GM18517 (cell line): ENCODE measurements around the gene PNKP.
"Not testable (repeated sequence)": the region's sequence is repeated elsewhere in the genome, so short reads cannot be mapped to it uniquely, and the experiment has no call there.

Experiments
- ATAC-seq: cut with Tn5 transposase; IDR thresholded peaks from one replicate; pipeline ENCODE4 v1.9.1; 2021; ENCODE audit warnings: mild to moderate bottlenecking, moderate library complexity; ENCODE audit not compliant: unreplicated experiment

Gene PNKP

DNA sequence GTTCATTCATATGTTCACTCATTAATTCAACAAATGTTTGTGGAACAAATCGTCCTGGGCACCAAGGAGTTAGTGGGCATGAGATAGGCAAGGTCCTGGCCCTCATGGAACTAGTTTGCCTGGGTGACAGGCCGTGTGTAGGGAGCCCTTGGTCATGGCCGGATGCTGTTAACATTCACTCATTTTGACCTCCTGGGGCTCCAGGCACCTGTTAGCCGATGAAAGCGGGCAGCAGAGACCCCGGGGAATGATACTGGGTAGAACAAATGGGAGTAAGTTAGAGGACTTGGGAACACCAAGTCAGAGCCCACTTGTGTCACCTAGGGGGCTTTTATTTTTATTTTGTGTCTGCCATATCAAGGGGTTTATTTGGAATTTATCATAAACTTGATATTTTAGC is 42.7 kb downstream of the PNKP start:
- no peak for ATAC-seq

DNA sequence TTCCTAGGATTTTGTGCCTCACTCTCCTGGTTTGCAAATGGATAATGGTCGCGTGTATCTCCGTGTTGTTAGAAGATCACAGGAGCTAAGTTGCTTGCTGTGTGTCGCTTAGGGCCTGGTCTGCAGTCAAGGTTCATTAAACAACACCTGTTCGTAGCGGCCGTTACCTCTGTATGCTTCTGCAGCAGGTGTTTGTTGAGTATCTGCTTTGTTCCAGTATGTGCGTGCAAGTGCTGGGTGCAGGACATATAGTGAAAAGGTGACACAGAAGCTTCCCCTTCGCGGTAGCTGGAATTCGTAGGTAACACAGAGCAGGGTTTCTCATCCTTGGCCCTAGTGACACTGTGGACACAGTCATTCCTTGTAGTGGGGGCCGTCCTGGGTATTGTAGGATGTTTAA is 43.9 kb downstream of the PNKP start:
- ATAC-seq = no peak

DNA sequence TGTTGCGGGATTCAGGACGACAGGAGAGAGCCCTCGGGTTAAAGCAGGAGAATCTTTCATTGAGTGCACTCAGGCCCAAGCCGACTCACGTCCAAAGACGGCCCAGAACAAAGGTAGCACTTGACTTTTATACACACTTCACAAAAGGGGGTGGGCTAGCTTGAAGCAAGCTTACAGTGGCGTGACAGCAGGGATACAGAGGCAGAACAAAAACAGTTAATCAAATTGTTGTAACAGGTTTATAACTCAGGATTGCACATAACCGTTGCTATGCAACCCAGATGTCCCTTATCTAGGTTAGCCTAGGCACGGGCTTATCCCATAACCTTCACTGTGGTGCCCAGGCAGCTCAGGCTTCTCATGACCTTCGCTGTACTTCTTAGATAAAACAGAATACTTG is 47.3 kb downstream of the PNKP start:
- ATAC-seq = no peak

DNA sequence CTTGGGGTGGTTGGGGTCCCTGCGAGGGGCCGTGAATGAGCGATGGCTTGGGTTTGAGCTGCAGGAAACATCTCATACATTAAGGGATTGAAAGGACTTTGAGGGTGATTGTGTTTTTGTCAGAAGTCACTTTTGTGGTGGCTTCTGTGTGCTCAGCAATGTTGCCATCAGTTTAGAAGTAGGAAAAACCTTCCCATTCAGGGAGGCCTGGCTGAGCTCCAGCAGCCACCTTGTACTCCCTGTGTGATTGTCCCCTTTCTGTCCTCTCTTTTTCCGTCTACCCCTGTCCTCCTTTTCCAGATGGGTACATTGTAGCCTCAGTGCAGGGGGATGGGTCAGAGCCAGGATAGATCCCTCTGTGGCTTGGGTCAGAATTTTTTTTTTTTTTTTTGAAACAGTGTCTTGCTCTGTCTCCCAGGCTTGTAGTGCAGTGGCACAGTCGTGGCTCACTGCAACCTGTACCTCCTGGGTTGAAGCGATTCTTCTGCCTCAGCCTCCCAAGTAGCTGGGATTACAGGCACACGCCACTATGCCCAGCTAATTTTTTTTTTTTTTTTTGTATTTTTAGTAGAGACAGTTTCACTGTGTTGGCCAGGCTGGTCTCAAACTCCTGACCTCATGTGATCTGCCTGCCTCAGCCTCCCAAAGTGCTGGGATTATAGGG is 47.8 kb downstream of the PNKP start:
- not testable (repeated sequence) for ATAC-seq

DNA sequence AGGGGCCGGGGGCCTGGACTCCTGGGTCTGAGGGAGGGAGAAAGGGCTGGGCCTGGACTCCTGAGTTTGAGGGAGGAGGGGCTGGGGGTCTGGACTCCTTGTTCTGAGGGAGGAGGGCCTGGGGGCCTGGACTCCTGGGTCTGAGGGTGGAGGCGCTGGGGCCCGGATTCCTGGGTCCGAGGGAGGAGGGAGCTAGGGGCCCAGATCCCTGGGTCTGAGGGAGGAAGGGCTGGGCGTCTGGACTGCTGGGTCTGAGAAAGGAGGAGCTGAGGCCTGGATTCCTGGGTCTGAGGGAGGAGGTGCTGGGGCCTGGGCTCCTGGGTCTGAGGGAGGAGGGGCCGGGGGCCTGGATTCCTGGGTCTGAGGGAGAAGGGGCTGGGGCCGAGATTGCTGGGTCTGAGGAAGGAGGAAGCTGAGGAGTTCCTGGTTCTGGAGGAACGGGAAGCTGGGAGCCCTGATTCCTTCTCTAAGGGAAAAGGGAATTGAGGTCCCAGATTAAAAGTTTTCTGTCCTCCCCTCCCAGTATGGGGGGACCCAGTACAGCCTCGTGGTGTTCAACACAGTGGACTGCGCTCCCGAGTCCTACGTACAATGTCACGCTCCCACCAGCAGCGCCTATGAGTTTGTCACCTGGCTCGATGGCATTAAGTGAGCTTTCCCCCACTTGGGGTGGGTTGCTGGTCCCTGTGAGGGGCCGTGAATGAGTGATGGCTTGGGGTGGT is 48.6 kb downstream of the PNKP start:
- ATAC-seq = no peak

DNA sequence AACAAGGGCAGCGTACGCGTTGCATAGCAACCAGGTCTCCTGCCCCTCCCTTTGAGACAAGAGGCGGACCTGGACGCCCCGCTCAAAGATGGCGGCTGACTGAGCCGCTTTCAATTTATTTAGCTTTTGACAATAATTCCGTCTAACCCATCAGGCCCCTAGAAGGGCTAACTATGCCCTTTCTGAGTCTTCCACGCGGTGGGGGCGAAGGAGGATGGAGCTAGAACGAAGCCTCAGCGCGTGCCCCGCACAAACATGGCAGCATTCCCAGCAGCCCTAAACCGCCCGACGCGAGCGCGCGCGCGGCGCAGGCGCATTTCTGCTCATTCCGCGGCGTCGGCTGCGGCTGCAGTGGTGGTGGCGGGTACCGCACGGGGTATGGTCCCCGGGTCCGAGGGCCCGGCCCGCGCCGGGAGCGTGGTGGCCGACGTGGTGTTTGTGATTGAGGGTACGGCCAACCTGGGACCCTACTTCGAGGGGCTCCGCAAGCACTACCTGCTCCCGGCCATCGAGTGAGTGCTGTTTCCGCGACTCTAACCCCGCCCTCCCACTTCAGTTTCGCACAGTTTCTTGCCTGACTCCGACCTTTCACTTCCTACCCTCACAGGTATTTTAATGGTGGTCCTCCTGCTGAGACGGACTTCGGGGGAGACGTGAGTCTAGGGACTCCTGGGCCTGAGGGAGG is 49.3 kb downstream of the PNKP start, which contains the start of gene MED25:
Gene MED25, plus strand, starts transcription at position 326 of the 685 bp plus-strand sequence. Its CDS starts 53 bp downstream, at position 379.
- ATAC-seq = peak; percentile 54

DNA sequence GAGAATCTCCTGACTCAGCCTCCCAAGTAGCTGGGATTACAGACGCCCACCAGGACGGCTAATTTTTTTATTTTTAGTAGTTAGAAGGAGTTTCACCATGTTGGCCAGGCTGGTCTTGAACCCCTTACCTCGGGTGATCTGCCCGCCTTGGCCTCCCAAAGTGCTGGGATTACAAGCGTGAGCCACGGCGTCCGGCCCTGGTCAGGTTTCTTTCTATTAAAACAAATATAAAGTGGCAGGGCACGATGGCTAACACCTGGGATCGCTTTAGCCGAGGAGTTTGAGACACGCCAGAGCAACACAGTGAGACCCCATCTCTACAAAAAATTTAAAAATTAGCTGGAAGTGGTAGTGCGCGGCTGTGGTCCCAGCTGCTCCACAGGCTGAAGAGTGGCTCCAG is 50.8 kb downstream of the PNKP start:
- ATAC-seq = no peak

DNA sequence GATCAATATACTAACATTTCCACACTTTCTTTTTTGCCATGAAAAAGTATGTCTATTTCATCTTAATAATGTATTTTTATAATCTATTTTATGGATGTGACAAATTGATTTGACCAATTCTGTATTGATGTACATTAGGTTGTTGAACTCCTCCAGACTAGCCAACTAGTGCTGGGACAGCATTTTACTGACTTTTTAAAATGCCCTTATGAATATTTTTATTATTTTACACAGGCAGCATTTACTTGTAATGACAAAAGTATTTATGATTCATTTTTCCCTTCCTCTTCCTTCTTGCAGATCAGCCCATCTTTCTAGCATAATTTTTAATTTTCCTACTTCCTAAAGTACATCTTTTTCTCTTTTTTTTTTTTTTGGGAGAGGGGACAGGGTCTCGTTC is 53.4 kb downstream of the PNKP start:
- ATAC-seq = no peak

DNA sequence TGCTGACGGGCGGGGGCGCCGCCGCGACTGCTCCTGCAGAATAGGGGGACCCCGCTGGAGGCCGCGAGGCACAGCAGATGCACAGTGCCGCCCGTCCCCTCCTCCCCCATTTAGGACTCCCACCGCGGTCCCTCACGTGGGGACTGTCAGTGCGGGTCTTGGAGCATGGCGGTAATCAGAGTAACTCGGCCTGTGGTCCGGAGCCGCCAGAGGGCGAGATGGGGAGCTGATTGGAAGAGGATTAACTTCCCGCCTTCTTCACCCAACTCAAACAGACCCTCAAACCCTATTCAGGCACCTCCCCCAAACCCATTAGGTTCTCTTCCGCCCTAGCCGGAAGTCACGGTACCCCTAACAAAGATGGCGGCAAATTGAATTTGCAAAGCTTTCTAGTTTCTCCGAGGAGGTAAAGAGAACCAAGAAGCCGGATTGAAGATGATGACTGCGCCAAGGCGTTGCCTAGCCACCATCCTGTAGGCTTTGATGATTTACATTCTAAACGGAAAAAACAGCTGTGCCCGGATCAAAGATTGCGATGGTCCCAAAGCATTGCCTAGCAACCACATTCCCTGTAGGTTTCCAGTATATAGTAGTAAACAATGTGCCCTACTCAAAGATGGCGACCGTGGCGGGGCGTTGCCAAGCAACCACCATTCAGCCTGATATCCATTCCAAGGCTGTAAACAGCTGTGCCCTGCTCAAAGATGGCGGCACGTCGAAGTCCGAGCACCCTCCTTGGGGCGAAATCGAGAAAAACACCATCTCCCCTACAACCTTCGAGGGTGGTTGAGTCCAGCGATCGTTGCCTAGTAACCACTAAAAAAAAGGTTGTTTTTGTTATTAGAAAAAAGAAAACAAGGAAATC is 54.1 kb downstream of the PNKP start, which contains the start of gene FUZ:
Gene FUZ, minus strand, starts transcription at position 296 of the 865 bp plus-strand sequence. Its CDS starts 186 bp downstream, at position 110.
- peak; percentile 59 for ATAC-seq

DNA sequence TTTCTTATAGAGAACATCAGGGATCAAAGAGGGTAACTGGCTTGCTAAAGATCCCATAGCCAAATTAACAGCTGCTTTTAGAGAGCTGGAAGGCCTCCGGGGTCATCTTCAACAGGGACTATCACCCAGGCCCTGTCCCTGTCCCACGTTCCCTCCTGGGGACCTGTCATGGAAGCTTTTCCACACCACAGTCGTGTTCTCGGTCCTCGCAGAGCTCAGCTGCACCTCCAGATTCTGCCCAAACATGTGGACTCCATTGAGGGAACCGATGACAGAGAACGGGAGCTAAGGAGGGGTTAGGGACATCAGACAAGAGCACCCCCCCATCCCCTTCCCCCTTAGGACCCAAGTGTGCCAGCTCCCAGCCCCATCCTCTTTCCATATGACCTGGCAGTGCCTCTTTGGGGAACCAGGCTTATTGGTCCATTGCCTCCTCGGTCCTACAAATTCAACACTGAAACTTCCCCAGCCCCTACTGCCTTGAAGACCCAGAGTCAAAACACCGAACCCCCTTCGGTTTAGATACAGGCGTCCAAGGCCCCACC is 54.9 kb downstream of the PNKP start:
- ATAC-seq = no peak

DNA sequence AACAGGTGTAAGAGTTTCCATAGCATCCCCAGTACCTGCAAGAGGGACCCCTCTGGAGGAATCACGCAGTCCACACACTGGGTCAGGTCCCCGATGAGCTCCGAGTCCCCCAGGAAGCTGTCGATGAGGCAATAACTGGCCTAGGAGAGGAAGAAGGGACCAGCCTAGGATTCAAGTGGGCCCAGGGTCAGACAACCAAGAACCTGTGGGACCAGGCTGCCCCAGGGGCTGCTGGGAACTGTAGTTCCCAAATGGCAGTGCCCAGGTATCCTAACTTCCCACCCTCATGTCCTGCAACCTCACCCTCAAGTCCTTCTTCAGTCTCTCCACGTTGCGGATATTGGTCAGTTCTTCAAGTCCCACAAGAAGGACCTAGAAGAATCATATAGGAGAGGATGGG is 56.0 kb downstream of the PNKP start:
- ATAC-seq = no peak
